GM19324 (cell line): Measurements from ENCODE around the gene PRPSAP2.
"Not testable (repeated sequence)": the region's sequence is repeated elsewhere in the genome, so short reads cannot be mapped to it uniquely, and the experiment has no call there.

ENCODE experiments used
- ATAC-seq: cut with Tn5 transposase; IDR thresholded peaks from one replicate; pipeline ENCODE4 v1.9.1; 2021; ENCODE audit warnings: mild to moderate bottlenecking, moderate library complexity; ENCODE audit not compliant: unreplicated experiment, low FRiP score

PRPSAP2 gene

GRCh38 chr17:18937981-18938691 is 80.2 kb downstream of the PRPSAP2 start:
- no peak for ATAC-seq

- no peak for ATAC-seq
Observed at GRCh38 chr17:18938692-18939023, 80.7 kb downstream of the PRPSAP2 start.

GRCh38 chr17:18944646-18945045 is 86.7 kb downstream of the PRPSAP2 start:
- ATAC-seq: no peak

GRCh38 chr17:18946536-18946935 is 88.6 kb downstream of the PRPSAP2 start:
- ATAC-seq: no peak

GRCh38 chr17:18947866-18948265 is 89.9 kb downstream of the PRPSAP2 start:
- ATAC-seq: no peak

GRCh38 chr17:18948476-18949006 is 90.6 kb downstream of the PRPSAP2 start:
- no peak for ATAC-seq

GRCh38 chr17:18949566-18949965 is 91.6 kb downstream of the PRPSAP2 start:
- no peak for ATAC-seq

- ATAC-seq: no peak
Observed at GRCh38 chr17:18950346-18950745, 92.4 kb downstream of the PRPSAP2 start.

- no peak for ATAC-seq
Observed at GRCh38 chr17:18950944-18951905, 93.3 kb downstream of the PRPSAP2 start.

- ATAC-seq: no peak
Observed at GRCh38 chr17:18951941-18952842, 94.3 kb downstream of the PRPSAP2 start, which contains the start of gene SLC5A10. Gene SLC5A10 (plus strand): TSS chr17:18952165. CDS start chr17:18952206, 41 bp downstream.

- no peak for ATAC-seq
Observed at GRCh38 chr17:18953231-18953728, 95.3 kb downstream of the PRPSAP2 start.

- ATAC-seq: no peak
Observed at GRCh38 chr17:18954321-18954720, 96.4 kb downstream of the PRPSAP2 start.

- no peak for ATAC-seq
Observed at GRCh38 chr17:18955009-18955408, 97.1 kb downstream of the PRPSAP2 start.

- ATAC-seq: not testable (repeated sequence)
Observed at GRCh38 chr17:18956021-18956420, 98.1 kb downstream of the PRPSAP2 start.

- no peak for ATAC-seq
Observed at GRCh38 chr17:18956581-18956980, 98.7 kb downstream of the PRPSAP2 start.

- ATAC-seq: no peak
Observed at GRCh38 chr17:18957831-18958230, 99.9 kb downstream of the PRPSAP2 start.

- ATAC-seq: no peak
Observed at GRCh38 chr17:18958611-18959010, 100.7 kb downstream of the PRPSAP2 start.

GRCh38 chr17:18959071-18959844 is 101.3 kb downstream of the PRPSAP2 start:
- no peak for ATAC-seq

GRCh38 chr17:18959845-18960240 is 101.9 kb downstream of the PRPSAP2 start:
- ATAC-seq: no peak
